HCT116 (cell line): ENCODE data around the gene ABCC8. TPM values are rescaled to one million over a fixed set of nuclear protein-coding genes. Genes with fewer than 3 reads are reported as not detected.

ENCODE experiments used
- ATAC-seq: fragments of 200-7000 bp; cut with Tn5 transposase; 2 replicates; pipeline ENCODE4 v1.9.1; 2020; ENCODE audit warnings: mild to moderate bottlenecking, moderate library complexity
- BruUV-seq: library from RNA; stranded (reverse); fragments of 400-500 nt; replicated peaks from 2 replicates; lab custom pipeline; 2021; lab: Mats Ljungman, UMichigan
- CTCF ChIA-PET: fragments of 300-600 bp; sonication (Branson Sonifier 250); formaldehyde crosslinking; loops from one replicate; lab custom pipeline; 2021; ENCODE audit warnings: antibody characterized with exemption; lab: Charles Lee
- POLR2A ChIA-PET: fragments of 300-600, 350-600 bp; sonication (Branson Sonifier 250); formaldehyde crosslinking; loops from one replicate; lab custom pipeline; 2021; ENCODE audit warnings: antibody characterized with exemption; lab: Charles Lee
- RAD21 ChIA-PET, 2 experiments: fragments of 300-600 bp; sonication (Branson Sonifier 250); formaldehyde crosslinking; loops; one replicate each; lab custom pipeline; 2023; ENCODE audit warnings: low total read pairs in 2 of 2; ENCODE audit not compliant: uncharacterized antibody in 2 of 2, unreplicated experiment in 2 of 2, low non-redundant PET in 1 of 2; lab: Charles Lee
- DNase-seq: peaks from one replicate; pipeline ENCODE4 v3.0.0-alpha.2; 2010; ENCODE audit warnings: low read depth, low spot score
- H2AFZ ChIP-seq: fragments of 200-600 bp; shearing (Covaris generic), sonication (generic); 2 replicates; pipeline ENCODE4 v1.6.1; 2017; ENCODE audit warnings: low read depth, mixed run types, mixed read lengths, antibody characterized with exemption, low read length; ENCODE audit not compliant: poor library complexity, severe bottlenecking
- H3K27ac ChIP-seq: 2 replicates; pipeline ENCODE4 v1.5.1; 2012; ENCODE audit warnings: low read depth, low read length
- H3K27me3 ChIP-seq: fragments of 200-600 bp; sonication (generic); 2 replicates; pipeline ENCODE4 v1.6.1; 2016; ENCODE audit warnings: mixed run types, low read length, mixed read lengths; ENCODE audit not compliant: insufficient read depth
- H3K36me3 ChIP-seq, 2 experiments: fragments of 200-500 bp in 1 of 2; fragments of 200-600 bp in 1 of 2; sonication (Bioruptor generic) in 1 of 2; sonication (generic) in 1 of 2; 2 replicates each; pipeline versions ENCODE4 v1.5.1 to v1.6.1; 2014 to 2016; ENCODE audit warnings: low read length in 2 of 2, inconsistent platforms in 1 of 2, mixed read lengths in 1 of 2, mixed run types in 1 of 2; ENCODE audit not compliant: insufficient read depth in 2 of 2, control insufficient read depth in 1 of 2
- H3K4me1 ChIP-seq, 2 experiments: fragments of 200-600 bp in 1 of 2; sonication (generic) in 1 of 2; 2 replicates each; pipeline versions ENCODE4 v1.5.1 to v1.6.1; 2012 to 2017; ENCODE audit warnings: low read length in 2 of 2, inconsistent platforms in 1 of 2, mild to moderate bottlenecking in 1 of 2, mixed read lengths in 1 of 2, mixed run types in 1 of 2, moderate library complexity in 1 of 2; ENCODE audit not compliant: insufficient read depth in 2 of 2, control insufficient read depth in 1 of 2
- H3K4me2 ChIP-seq: fragments of 200-600 bp; sonication (generic); 2 replicates; pipeline ENCODE4 v1.6.1; 2017; ENCODE audit warnings: mixed run types, low read length, mixed read lengths
- H3K4me3 ChIP-seq, 2 experiments: fragments of 200-600 bp in 1 of 2; sonication (generic) in 1 of 2; replicated peaks in 1 of 2; 2 replicates each; pipeline ENCODE4 v1.5.1; 2011 to 2016; ENCODE audit warnings: low read length in 2 of 2, control low read depth in 1 of 2, low read depth in 1 of 2, mild to moderate bottlenecking in 1 of 2, mixed read lengths in 1 of 2, mixed run types in 1 of 2
- H3K79me2 ChIP-seq: fragments of 200-600 bp; sonication (generic); 2 replicates; pipeline ENCODE4 v1.6.1; 2017; ENCODE audit warnings: mild to moderate bottlenecking, mixed run types, low read length, moderate library complexity, mixed read lengths; ENCODE audit not compliant: insufficient read depth
- H3K9ac ChIP-seq: fragments of 200-600 bp; sonication (generic); 2 replicates; pipeline ENCODE4 v1.6.1; 2016; ENCODE audit warnings: low read length, mixed read lengths
- H3K9me2 ChIP-seq: fragments of 200-600 bp; sonication (generic), shearing (Covaris generic); 2 replicates; pipeline ENCODE4 v1.6.1; 2017; ENCODE audit warnings: mixed run types, mild to moderate bottlenecking, moderate library complexity; ENCODE audit not compliant: insufficient read depth
- H3K9me3 ChIP-seq, 2 experiments: fragments of 200-500 bp in 1 of 2; fragments of 200-600 bp in 1 of 2; sonication (Bioruptor generic) in 1 of 2; sonication (generic) in 1 of 2; 2 replicates each; pipeline ENCODE4 v1.6.1; 2014 to 2017; ENCODE audit warnings: low read length in 2 of 2, mixed read lengths in 2 of 2, inconsistent platforms in 1 of 2, low read depth in 1 of 2, mild to moderate bottlenecking in 1 of 2, mixed run types in 1 of 2, moderate library complexity in 1 of 2; ENCODE audit not compliant: control insufficient read depth in 1 of 2, insufficient read depth in 1 of 2
- H4K20me1 ChIP-seq: fragments of 200-600 bp; sonication (generic), shearing (Covaris generic); 2 replicates; pipeline ENCODE4 v1.6.1; 2017; ENCODE audit warnings: mixed run types, mild to moderate bottlenecking, moderate library complexity; ENCODE audit not compliant: insufficient read depth
- EGR1 ChIP-seq: IDR thresholded peaks from 2 replicates; pipeline ENCODE4 v1.6.1; 2012; ENCODE audit warnings: low read depth
- ELF1 ChIP-seq: IDR thresholded peaks from 2 replicates; pipeline ENCODE4 v1.6.1; 2012; ENCODE audit warnings: low read depth, borderline replicate concordance
- EZH2 ChIP-seq: fragments of 200-600 bp; sonication (generic); IDR thresholded peaks from 2 replicates; pipeline ENCODE4 v1.6.1; 2017; ENCODE audit warnings: antibody characterized with exemption, mixed run types
- EZH2phosphoT487 ChIP-seq: fragments of 200-600 bp; IDR thresholded peaks from 2 replicates; pipeline ENCODE4 v1.6.1; 2018; ENCODE audit warnings: antibody characterized with exemption, borderline replicate concordance
- JUND ChIP-seq: IDR thresholded peaks from 2 replicates; pipeline ENCODE4 v1.6.1; 2012
- RAD21 ChIP-seq: IDR thresholded peaks from 2 replicates; pipeline ENCODE4 v1.6.1; 2012; ENCODE audit warnings: low read depth, mild to moderate bottlenecking
- REST ChIP-seq: IDR thresholded peaks from 2 replicates; pipeline ENCODE4 v1.6.1; 2012; ENCODE audit warnings: low read depth
- TCF7L2 ChIP-seq: IDR thresholded peaks from 2 replicates; pipeline ENCODE4 v1.7.0; 2011; ENCODE audit warnings: borderline replicate concordance, inconsistent platforms; ENCODE audit not compliant: insufficient read depth, insufficient read length; ENCODE audit errors: extremely low read depth
- ZNF274 ChIP-seq: fragments of 200-500 bp; sonication (Bioruptor generic); IDR thresholded peaks from 2 replicates; pipeline ENCODE4 v1.6.1; 2014; ENCODE audit warnings: mild to moderate bottlenecking, low read depth, low read length, inconsistent platforms
- intact Hi-C: fragments of 100-400 bp; cut with micrococcal nuclease; formaldehyde crosslinking; loops from 2 replicates; pipeline ENCODE4 v1.10.0; 2022
- total RNA-seq: library from RNA; stranded (reverse); gene quantifications from one replicate; pipeline ENCODE4 v1.2.1, GENCODE V29; 2021; ENCODE audit not compliant: unreplicated experiment
- TF ChIP-seq, protein P1 (sequence below): IDR thresholded peaks from 2 replicates; pipeline ENCODE4 v1.6.1; 2012

ABCC8 gene
- total RNA-seq, 1 experiment from 2014 or later: 0.39 TPM

DNA sequence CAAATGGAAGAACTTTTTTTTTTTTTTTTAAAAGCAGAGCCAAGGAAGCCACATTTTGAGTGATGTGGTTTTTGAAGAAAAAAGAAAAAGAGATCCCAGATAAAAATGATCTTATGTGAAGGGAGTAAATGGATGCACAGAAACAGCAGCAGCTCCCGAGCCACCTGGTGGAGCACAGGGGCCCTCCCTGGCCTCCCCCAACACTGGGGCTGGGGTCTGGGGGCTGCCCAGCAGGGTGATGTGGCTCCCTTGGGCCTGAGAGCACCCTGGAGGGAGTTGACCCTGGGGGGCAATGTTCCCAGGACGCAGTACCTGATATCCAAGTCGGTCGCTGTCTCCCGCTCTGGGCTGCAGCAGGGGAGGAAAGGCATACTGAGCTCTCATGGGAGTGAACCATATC lies 61.7 kb downstream of the ABCC8 start:
- DNase-seq (no peak), ATAC-seq (no peak)
- Histone ChIP-seq H3K9me2 (no peaks in the 10 kb centered on the region), H3K27ac (no peak overlapping the region), H3K4me1 (no peaks in the 10 kb centered on the region), H3K9ac (no peak overlapping the region), H3K9me3 (no peaks in the 10 kb centered on the region), H3K27me3 (peaks cover 46% of the 10 kb centered on the region), H4K20me1 (no peaks in the 10 kb centered on the region), H3K79me2 (no peaks in the 10 kb centered on the region), H3K4me2 (no peak overlapping the region), H2AFZ (no peak overlapping the region), H3K36me3 (no peaks in the 10 kb centered on the region), H3K4me3 (no peak overlapping the region)
- BruUV-seq: no TSS peak
- TF ChIP-seq EZH2: no peak
- no peak for TF ChIP-seq EZH2phosphoT487
- no peak for TF ChIP-seq RAD21
- no peak for TF ChIP-seq ZNF274
- no peak for TF ChIP-seq ELF1
- TF ChIP-seq JUND: no peak
- no peak for TF ChIP-seq REST
- no peak for TF ChIP-seq TCF7L2
- TF ChIP-seq, protein P1, sequence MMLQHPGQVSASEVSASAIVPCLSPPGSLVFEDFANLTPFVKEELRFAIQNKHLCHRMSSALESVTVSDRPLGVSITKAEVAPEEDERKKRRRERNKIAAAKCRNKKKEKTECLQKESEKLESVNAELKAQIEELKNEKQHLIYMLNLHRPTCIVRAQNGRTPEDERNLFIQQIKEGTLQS: no peak
- no peak for TF ChIP-seq EGR1
- ChIA-PET RAD21 (no interaction called here), POLR2A (no interaction called here), CTCF (no interaction called here)
- intact Hi-C loops: no loop called here
